K562 (cell line): ENCODE data around the gene CACNA1E. TPM values are rescaled to one million over a fixed set of nuclear protein-coding genes. Genes with fewer than 3 reads are reported as not detected.

ENCODE experiments used
- ATAC-seq: fragments of 200-7000 bp; cut with Tn5 transposase; 3 replicates; pipeline ENCODE4 v1.9.1; 2020; ENCODE audit warnings: moderate library complexity
- BruUV-seq: library from RNA; stranded (reverse); fragments of 400-500 nt; replicated peaks from 2 replicates; lab custom pipeline; 2021; lab: Mats Ljungman, UMichigan
- CTCF ChIA-PET: fragments of 300-600 bp; formaldehyde crosslinking; extraction: SDS; loops from one replicate; lab custom pipeline; 2021; ENCODE audit warnings: low intra/inter-chr PET ratio; lab: Yijun Ruan, JAX
- POLR2A ChIA-PET: fragments of 300-600, 350-650 bp; sonication (Branson Sonifier 250); formaldehyde crosslinking; extraction: SDS; loops from one replicate; lab custom pipeline; 2021; ENCODE audit warnings: antibody characterized with exemption, inconsistent platforms; lab: Yijun Ruan, JAX
- DNase-seq, 4 experiments: peaks; one replicate each; pipeline versions ENCODE4 v3.0.0 to v3.0.0-alpha.2; 2011 to 2018; ENCODE audit warnings: low spot score in 3 of 4, mixed read lengths in 3 of 4; ENCODE audit errors: extremely low read depth in 1 of 4
- FAIRE-seq: peaks from 2 replicates; lab custom pipeline; 2011; peaks lifted over from hg19 to GRCh38; lab: Jason Lieb, UNC
- H2AFZ ChIP-seq: 2 replicates; pipeline ENCODE4 v1.6.0; 2011; ENCODE audit warnings: low read depth, low read length, control low read depth, inconsistent platforms
- H3K27ac ChIP-seq: fragments of 200-600 bp; 3 replicates; pipeline ENCODE4 v1.8.0; 2011; ENCODE audit warnings: low read depth, mild to moderate bottlenecking, control low read depth, inconsistent platforms, low read length, moderate library complexity, mixed read lengths; ENCODE audit errors: extremely low read depth
- H3K27me3 ChIP-seq, 2 experiments: fragments of 300-600 bp in 1 of 2; 2 replicates in 1 of 2; 3 replicates in 1 of 2; pipeline versions ENCODE4 v1.6.0 to v1.8.0; 2011; ENCODE audit warnings: inconsistent platforms in 2 of 2, low read length in 2 of 2, mild to moderate bottlenecking in 1 of 2, mixed read lengths in 1 of 2, moderate library complexity in 1 of 2; ENCODE audit not compliant: control insufficient read depth in 2 of 2, insufficient read depth in 2 of 2
- H3K36me3 ChIP-seq: fragments of 300-600 bp; 3 replicates; pipeline ENCODE4 v1.8.0; 2011; ENCODE audit warnings: mild to moderate bottlenecking, low read length, inconsistent platforms; ENCODE audit not compliant: control insufficient read depth, insufficient read depth
- H3K4me1 ChIP-seq, 2 experiments: fragments of 200-600 bp in 1 of 2; replicated peaks in 1 of 2; 2 replicates in 1 of 2; 3 replicates in 1 of 2; pipeline versions ENCODE4 v1.5.1 to v1.8.0; 2011; ENCODE audit warnings: inconsistent platforms in 2 of 2, low read length in 2 of 2, mild to moderate bottlenecking in 1 of 2, mixed read lengths in 1 of 2, moderate library complexity in 1 of 2; ENCODE audit not compliant: control insufficient read depth in 2 of 2, insufficient read depth in 2 of 2
- H3K4me2 ChIP-seq: 2 replicates; pipeline ENCODE4 v1.6.1; 2011; ENCODE audit warnings: low read length, control low read depth, inconsistent platforms, mixed read lengths; ENCODE audit not compliant: insufficient read depth
- H3K4me3 ChIP-seq: fragments of 200-600 bp; sonication (generic), shearing (Covaris generic); 2 replicates; pipeline ENCODE4 v1.5.1; 2016; ENCODE audit warnings: control low read depth, inconsistent platforms
- H3K79me2 ChIP-seq: fragments of 200-600 bp; 3 replicates; pipeline ENCODE4 v1.8.0; 2011; ENCODE audit warnings: low read length, inconsistent platforms; ENCODE audit not compliant: control insufficient read depth, insufficient read depth
- H3K9ac ChIP-seq, 2 experiments: 2 replicates each; pipeline versions ENCODE4 v1.6.0 to v1.6.1; 2011; ENCODE audit warnings: low read depth in 2 of 2, low read length in 2 of 2, control low read depth in 1 of 2, inconsistent platforms in 1 of 2, mild to moderate bottlenecking in 1 of 2, mixed read lengths in 1 of 2; ENCODE audit not compliant: insufficient read depth in 1 of 2
- H3K9me1 ChIP-seq: one replicate; pipeline ENCODE4 v1.6.0; 2011; ENCODE audit warnings: inconsistent platforms, mild to moderate bottlenecking, low read length, moderate library complexity; ENCODE audit not compliant: control insufficient read depth, insufficient read depth
- H3K9me3 ChIP-seq: replicated peaks from 2 replicates; pipeline ENCODE4 v1.5.1; 2011; ENCODE audit warnings: low read depth, low read length, inconsistent platforms; ENCODE audit not compliant: control insufficient read depth, insufficient read depth
- H4K20me1 ChIP-seq: replicated peaks from 2 replicates; pipeline ENCODE4 v1.6.1; 2011; ENCODE audit warnings: low read length, inconsistent platforms, mixed read lengths; ENCODE audit not compliant: control insufficient read depth, insufficient read depth
- ARID1B ChIP-seq: fragments of 450-650 bp; IDR thresholded peaks from 2 replicates; pipeline ENCODE4 v1.6.1; 2016; ENCODE audit warnings: antibody characterized with exemption, mild to moderate bottlenecking, inconsistent platforms
- CBX1 ChIP-seq: sonication (generic); IDR thresholded peaks from 2 replicates; pipeline ENCODE4 v1.6.1; 2016; ENCODE audit warnings: antibody characterized with exemption, low read depth, mild to moderate bottlenecking
- ESRRA ChIP-seq: fragments of 450-650 bp; IDR thresholded peaks from 2 replicates; pipeline ENCODE4 v1.6.1; 2014; ENCODE audit warnings: low read depth, mild to moderate bottlenecking, moderate library complexity, borderline replicate concordance
- FUS ChIP-seq: fragments of 200-400 bp; formaldehyde crosslinking; optimal IDR thresholded peaks from 2 replicates; pipeline ENCODE3; 2017; ENCODE audit warnings: low read depth, low read length
- MTA2 ChIP-seq: fragments of 450-650 bp; IDR thresholded peaks from 2 replicates; pipeline ENCODE4 v1.6.1; 2016; ENCODE audit warnings: low read depth
- NCOR1 ChIP-seq: fragments of 450-650 bp; IDR thresholded peaks from 2 replicates; pipeline ENCODE4 v1.6.1; 2016; ENCODE audit warnings: mild to moderate bottlenecking, moderate library complexity
- NFE2 ChIP-seq: IDR thresholded peaks from 2 replicates; pipeline ENCODE4 v1.6.1; 2014; ENCODE audit warnings: antibody characterized with exemption, low read depth
- PCBP2 ChIP-seq: fragments of 200-400 bp; formaldehyde crosslinking; IDR thresholded peaks from 2 replicates; pipeline ENCODE4 v1.6.1; 2018; ENCODE audit warnings: low read length, low read depth, mild to moderate bottlenecking, moderate library complexity; ENCODE audit not compliant: poor library complexity, severe bottlenecking
- POLR2H ChIP-seq: IDR thresholded peaks from 2 replicates; pipeline ENCODE4 v1.6.1; 2016; ENCODE audit warnings: missing genetic modification characterization, low read depth, mild to moderate bottlenecking, control low read depth, missing compliant biosample characterization, moderate library complexity
- ZC3H8 ChIP-seq: fragments of 450-650 bp; IDR thresholded peaks from 2 replicates; pipeline ENCODE4 v1.6.1; 2017
- ZNF12 ChIP-seq: sonication (generic); formaldehyde crosslinking; IDR thresholded peaks from 2 replicates; pipeline ENCODE4 v1.4.0; 2020; ENCODE audit warnings: mild to moderate bottlenecking, missing genetic modification reagents
- ZNF766 ChIP-seq: fragments of 200-800 bp; sonication (Bioruptor generic); conservative IDR thresholded peaks from 2 replicates; pipeline ENCODE4 v1.6.1; 2016; ENCODE audit warnings: missing genetic modification characterization, missing compliant biosample characterization
- WGBS: fragments of 100-300 bp; shearing (Covaris generic); methylation state at CpG from one replicate; pipeline ENCODE4 v1.1.6; 2016; ENCODE audit warnings: low coverage, mixed read lengths; ENCODE audit not compliant: insufficient coverage; ENCODE audit errors: missing lambda C conversion rate; 5-methylcytosine and 5-hydroxymethylcytosine counted together
- in situ Hi-C: fragments of 300-500 bp; cut with MboI; formaldehyde crosslinking; loops from 4 replicates; pipeline ENCODE4 v1.15.0; 2018; ENCODE audit warnings: inconsistent platforms, mixed read lengths
- intact Hi-C: fragments of 100-400 bp; cut with micrococcal nuclease; formaldehyde crosslinking; loops from 2 replicates; pipeline ENCODE4 v1.14.2; 2022
- polyA plus RNA-seq, 8 experiments: library from polyadenylated mRNA; depleted of rRNA in 4 of 8; stranded (reverse) in 5 of 8; unstranded in 3 of 8; fragments of >200 nt; fragmentation: Nextera tagmentation in 2 of 8; fragmentation: Illumina TruSeq in 1 of 8; extraction: Ambion mirVana in 2 of 8; extraction: Trizol in 1 of 8; gene quantifications; 2 replicates each; pipeline versions ENCODE4 v1.2.1 to v1.2.3, GENCODE V29; 2011 to 2014; ENCODE audit warnings: inconsistent platforms in 1 of 8, missing spikeins in 1 of 8
- total RNA-seq, 7 experiments: library from RNA; depleted of rRNA in 6 of 7; stranded (reverse); fragments of >200 nt in 6 of 7; fragmentation: Illumina TruSeq in 2 of 7; extraction: Trizol in 2 of 7; gene quantifications; 2 replicates each; pipeline versions ENCODE4 v1.2.1 to v1.2.3, GENCODE V29; 2011 to 2021; ENCODE audit warnings: low replicate concordance in 1 of 7
- TF ChIP-seq, protein P1 (sequence below): sonication (generic); formaldehyde crosslinking; IDR thresholded peaks from 2 replicates; pipeline ENCODE4 v1.8.0; 2022; ENCODE audit warnings: missing genetic modification reagents, mild to moderate bottlenecking, moderate library complexity, borderline replicate concordance
- TF ChIP-seq, protein P2 (sequence below): fragments of 250-450 bp; sonication (Bioruptor Pico); IDR thresholded peaks from 2 replicates; pipeline ENCODE4 v1.4.0; 2020
- TF ChIP-seq, protein P3 (sequence below): fragments of 450-650 bp; IDR thresholded peaks from 2 replicates; pipeline ENCODE4 v1.7.1; 2018; ENCODE audit warnings: mild to moderate bottlenecking, low read depth; ENCODE audit not compliant: partially characterized antibody
- TF ChIP-seq, protein P4 (sequence below): fragments of 450-650 bp; formaldehyde crosslinking; IDR thresholded peaks from 2 replicates; pipeline ENCODE4 v1.4.0; 2020; ENCODE audit warnings: mild to moderate bottlenecking
- TF ChIP-seq, protein P5 (sequence below): fragments of 250-450 bp; sonication (Bioruptor Pico); IDR thresholded peaks from 2 replicates; pipeline ENCODE4 v1.4.0; 2020; ENCODE audit warnings: mild to moderate bottlenecking, moderate library complexity

Gene CACNA1E
- total and polyA plus RNA-seq, 9 of the 15 experiments (the other 6 are each of a cell fraction or from before 2014, with no cell fraction given): under 0.01 to 0.04 TPM; not detected in 7

DNA sequence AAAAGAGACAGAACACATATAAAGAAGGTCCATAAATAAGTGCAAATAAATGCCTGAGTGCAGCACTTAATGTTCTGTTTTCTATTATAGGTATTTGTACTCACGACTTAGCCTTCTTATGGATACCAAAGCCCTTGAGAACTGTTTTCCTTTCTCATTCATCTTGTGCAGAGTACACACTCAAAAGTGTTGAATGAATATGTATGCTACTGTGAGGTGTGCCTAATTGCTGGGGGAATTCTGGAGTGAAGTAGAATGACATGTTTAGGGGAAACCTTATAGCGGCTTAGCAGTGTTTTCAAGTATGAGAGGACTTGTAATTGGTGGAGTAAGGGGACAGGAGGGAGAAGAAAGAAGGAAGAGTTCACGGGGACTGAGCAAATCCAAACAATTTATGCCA, 157.6 kb downstream of the CACNA1E start:
- Histone ChIP-seq H3K4me2 (no peak overlapping the region), H4K20me1 (no peaks in the 10 kb centered on the region), H3K9ac (no peak overlapping the region), H3K36me3 (no peaks in the 10 kb centered on the region), H3K9me1 (no peaks in the 10 kb centered on the region), H3K4me1 (no peaks in the 10 kb centered on the region), H3K79me2 (no peaks in the 10 kb centered on the region), H3K27ac (no peak overlapping the region), H3K9me3 (no peaks in the 10 kb centered on the region), H3K27me3 (peaks cover 0 to 8% of the 10 kb centered on the region in 2 experiments; a peak in 1 of 5 replicates), H3K4me3 (no peak overlapping the region), H2AFZ (no peak overlapping the region)
- in situ Hi-C loops (no loop called here), intact Hi-C loops (no loop called here)
- BruUV-seq: no TSS peak
- 0% methylated on average over 3 of the region's 3 CpGs for WGBS
- DNase-seq (no peak), ATAC-seq (no peak), FAIRE-seq (no peak)
- POLR2A ChIA-PET: no interaction called here
- CTCF ChIA-PET: no interaction called here
- TF ChIP-seq, protein P1, sequence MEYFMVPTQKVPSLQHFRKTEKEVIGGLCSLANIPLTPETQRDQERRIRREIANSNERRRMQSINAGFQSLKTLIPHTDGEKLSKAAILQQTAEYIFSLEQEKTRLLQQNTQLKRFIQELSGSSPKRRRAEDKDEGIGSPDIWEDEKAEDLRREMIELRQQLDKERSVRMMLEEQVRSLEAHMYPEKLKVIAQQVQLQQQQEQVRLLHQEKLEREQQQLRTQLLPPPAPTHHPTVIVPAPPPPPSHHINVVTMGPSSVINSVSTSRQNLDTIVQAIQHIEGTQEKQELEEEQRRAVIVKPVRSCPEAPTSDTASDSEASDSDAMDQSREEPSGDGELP (CRISPR knock-in tag): no peak
- no peak for TF ChIP-seq NFE2
- no peak for TF ChIP-seq MTA2
- TF ChIP-seq, protein P2, sequence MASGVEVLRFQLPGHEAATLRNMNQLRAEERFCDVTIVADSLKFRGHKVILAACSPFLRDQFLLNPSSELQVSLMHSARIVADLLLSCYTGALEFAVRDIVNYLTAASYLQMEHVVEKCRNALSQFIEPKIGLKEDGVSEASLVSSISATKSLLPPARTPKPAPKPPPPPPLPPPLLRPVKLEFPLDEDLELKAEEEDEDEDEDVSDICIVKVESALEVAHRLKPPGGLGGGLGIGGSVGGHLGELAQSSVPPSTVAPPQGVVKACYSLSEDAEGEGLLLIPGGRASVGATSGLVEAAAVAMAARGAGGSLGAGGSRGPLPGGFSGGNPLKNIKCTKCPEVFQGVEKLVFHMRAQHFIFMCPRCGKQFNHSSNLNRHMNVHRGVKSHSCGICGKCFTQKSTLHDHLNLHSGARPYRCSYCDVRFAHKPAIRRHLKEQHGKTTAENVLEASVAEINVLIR (CRISPR knock-in tag): no peak
- TF ChIP-seq ZNF12 (CRISPR knock-in tag): no peak
- TF ChIP-seq ARID1B: no peak
- TF ChIP-seq ZC3H8: no peak
- TF ChIP-seq, protein P3, sequence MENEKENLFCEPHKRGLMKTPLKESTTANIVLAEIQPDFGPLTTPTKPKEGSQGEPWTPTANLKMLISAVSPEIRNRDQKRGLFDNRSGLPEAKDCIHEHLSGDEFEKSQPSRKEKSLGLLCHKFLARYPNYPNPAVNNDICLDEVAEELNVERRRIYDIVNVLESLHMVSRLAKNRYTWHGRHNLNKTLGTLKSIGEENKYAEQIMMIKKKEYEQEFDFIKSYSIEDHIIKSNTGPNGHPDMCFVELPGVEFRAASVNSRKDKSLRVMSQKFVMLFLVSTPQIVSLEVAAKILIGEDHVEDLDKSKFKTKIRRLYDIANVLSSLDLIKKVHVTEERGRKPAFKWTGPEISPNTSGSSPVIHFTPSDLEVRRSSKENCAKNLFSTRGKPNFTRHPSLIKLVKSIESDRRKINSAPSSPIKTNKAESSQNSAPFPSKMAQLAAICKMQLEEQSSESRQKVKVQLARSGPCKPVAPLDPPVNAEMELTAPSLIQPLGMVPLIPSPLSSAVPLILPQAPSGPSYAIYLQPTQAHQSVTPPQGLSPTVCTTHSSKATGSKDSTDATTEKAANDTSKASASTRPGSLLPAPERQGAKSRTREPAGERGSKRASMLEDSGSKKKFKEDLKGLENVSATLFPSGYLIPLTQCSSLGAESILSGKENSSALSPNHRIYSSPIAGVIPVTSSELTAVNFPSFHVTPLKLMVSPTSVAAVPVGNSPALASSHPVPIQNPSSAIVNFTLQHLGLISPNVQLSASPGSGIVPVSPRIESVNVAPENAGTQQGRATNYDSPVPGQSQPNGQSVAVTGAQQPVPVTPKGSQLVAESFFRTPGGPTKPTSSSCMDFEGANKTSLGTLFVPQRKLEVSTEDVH: no peak
- no peak for TF ChIP-seq ESRRA
- TF ChIP-seq, protein P4, sequence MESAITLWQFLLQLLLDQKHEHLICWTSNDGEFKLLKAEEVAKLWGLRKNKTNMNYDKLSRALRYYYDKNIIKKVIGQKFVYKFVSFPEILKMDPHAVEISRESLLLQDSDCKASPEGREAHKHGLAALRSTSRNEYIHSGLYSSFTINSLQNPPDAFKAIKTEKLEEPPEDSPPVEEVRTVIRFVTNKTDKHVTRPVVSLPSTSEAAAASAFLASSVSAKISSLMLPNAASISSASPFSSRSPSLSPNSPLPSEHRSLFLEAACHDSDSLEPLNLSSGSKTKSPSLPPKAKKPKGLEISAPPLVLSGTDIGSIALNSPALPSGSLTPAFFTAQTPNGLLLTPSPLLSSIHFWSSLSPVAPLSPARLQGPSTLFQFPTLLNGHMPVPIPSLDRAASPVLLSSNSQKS (CRISPR knock-in tag): no peak
- TF ChIP-seq, protein P5, sequence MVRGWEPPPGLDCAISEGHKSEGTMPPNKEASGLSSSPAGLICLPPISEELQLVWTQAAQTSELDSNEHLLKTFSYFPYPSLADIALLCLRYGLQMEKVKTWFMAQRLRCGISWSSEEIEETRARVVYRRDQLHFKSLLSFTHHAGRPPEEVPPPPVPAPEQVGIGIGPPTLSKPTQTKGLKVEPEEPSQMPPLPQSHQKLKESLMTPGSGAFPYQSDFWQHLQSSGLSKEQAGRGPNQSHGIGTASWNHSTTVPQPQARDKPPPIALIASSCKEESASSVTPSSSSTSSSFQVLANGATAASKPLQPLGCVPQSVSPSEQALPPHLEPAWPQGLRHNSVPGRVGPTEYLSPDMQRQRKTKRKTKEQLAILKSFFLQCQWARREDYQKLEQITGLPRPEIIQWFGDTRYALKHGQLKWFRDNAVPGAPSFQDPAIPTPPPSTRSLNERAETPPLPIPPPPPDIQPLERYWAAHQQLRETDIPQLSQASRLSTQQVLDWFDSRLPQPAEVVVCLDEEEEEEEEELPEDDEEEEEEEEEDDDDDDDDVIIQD (CRISPR knock-in tag): no peak
- no peak for TF ChIP-seq FUS
- TF ChIP-seq PCBP2: no peak
- TF ChIP-seq ZNF766: no peak
- TF ChIP-seq POLR2H: no peak
- no peak for TF ChIP-seq NCOR1
- no peak for TF ChIP-seq CBX1
- TF ChIP-seq, all 486 proteins: peak for 0
